H9 (cell line): ENCODE data around the gene KLHL13. TPM values are rescaled to one million over a fixed set of nuclear protein-coding genes. Genes with fewer than 3 reads are reported as not detected.

Experiments used
- DNase-seq: peaks from one replicate; pipeline ENCODE4 v3.0.0-alpha.2; 2017
- H2AFZ ChIP-seq: one replicate; pipeline ENCODE4 v1.6.1; 2013; ENCODE audit warnings: mild to moderate bottlenecking, low read length, control low read depth, moderate library complexity
- H2AK5ac ChIP-seq: 2 replicates; pipeline ENCODE4 v1.6.1; 2013; ENCODE audit warnings: low read length, control low read depth, mixed read lengths; ENCODE audit not compliant: insufficient read length
- H2BK120ac ChIP-seq: one replicate; pipeline ENCODE4 v1.6.1; 2013; ENCODE audit warnings: low read depth, mild to moderate bottlenecking, low read length, control low read depth, inconsistent platforms; ENCODE audit not compliant: poor library complexity, severe bottlenecking
- H2BK12ac ChIP-seq: 2 replicates; pipeline ENCODE4 v1.6.1; 2013; ENCODE audit warnings: low read length, control low read depth, mixed read lengths, low read depth; ENCODE audit not compliant: insufficient read length
- H2BK15ac ChIP-seq: 2 replicates; pipeline ENCODE4 v1.6.1; 2013; ENCODE audit warnings: low read depth, low read length, control low read depth
- H2BK20ac ChIP-seq: one replicate; pipeline ENCODE4 v1.6.1; 2013; ENCODE audit warnings: low read depth, mild to moderate bottlenecking, low read length, control low read depth, inconsistent platforms; ENCODE audit not compliant: poor library complexity, severe bottlenecking
- H2BK5ac ChIP-seq: 2 replicates; pipeline ENCODE4 v1.6.1; 2013; ENCODE audit warnings: low read length, control low read depth, mixed read lengths; ENCODE audit not compliant: insufficient read length
- H3K14ac ChIP-seq: 2 replicates; pipeline ENCODE4 v1.6.1; 2013; ENCODE audit warnings: low read length, control low read depth; ENCODE audit not compliant: insufficient read depth
- H3K18ac ChIP-seq: 2 replicates; pipeline ENCODE4 v1.6.1; 2013; ENCODE audit warnings: low read depth, mild to moderate bottlenecking, mixed read lengths, low read length, control low read depth; ENCODE audit not compliant: insufficient read length
- H3K23ac ChIP-seq: 2 replicates; pipeline ENCODE4 v1.6.1; 2013; ENCODE audit warnings: low read length, control low read depth, mixed read lengths, low read depth; ENCODE audit not compliant: insufficient read length
- H3K23me2 ChIP-seq: 2 replicates; pipeline ENCODE4 v1.6.1; 2013; ENCODE audit warnings: low read depth, mild to moderate bottlenecking, mixed read lengths, low read length, control low read depth; ENCODE audit not compliant: insufficient read length, poor library complexity, severe bottlenecking
- H3K27ac ChIP-seq: 2 replicates; pipeline ENCODE4 v1.5.1; 2013; ENCODE audit warnings: low read length, control low read depth, mixed read lengths, low read depth; ENCODE audit not compliant: insufficient read length
- H3K27me3 ChIP-seq: 2 replicates; pipeline ENCODE4 v1.6.1; 2013; ENCODE audit warnings: low read length, control low read depth, inconsistent platforms; ENCODE audit not compliant: insufficient read depth
- H3K4ac ChIP-seq: 2 replicates; pipeline ENCODE4 v1.6.1; 2013; ENCODE audit warnings: low read depth, mild to moderate bottlenecking, control low read depth, inconsistent platforms, low read length, moderate library complexity
- H3K4me1 ChIP-seq: 2 replicates; pipeline ENCODE4 v1.6.1; 2013; ENCODE audit warnings: low read length, control low read depth, inconsistent platforms; ENCODE audit not compliant: insufficient read depth
- H3K4me2 ChIP-seq: 2 replicates; pipeline ENCODE4 v1.6.1; 2013; ENCODE audit warnings: low read length, control low read depth, mixed read lengths; ENCODE audit not compliant: insufficient read length, insufficient read depth
- H3K56ac ChIP-seq: 2 replicates; pipeline ENCODE4 v1.6.1; 2013; ENCODE audit warnings: low read depth, mild to moderate bottlenecking, mixed read lengths, low read length, control low read depth; ENCODE audit not compliant: insufficient read length
- H3K79me1 ChIP-seq: 2 replicates; pipeline ENCODE4 v1.6.1; 2013; ENCODE audit warnings: low read depth, mild to moderate bottlenecking, moderate library complexity, low read length, control low read depth, inconsistent platforms; ENCODE audit not compliant: insufficient read depth, poor library complexity, severe bottlenecking
- H3K79me2 ChIP-seq: 2 replicates; pipeline ENCODE4 v1.6.1; 2013; ENCODE audit warnings: low read length, control low read depth, inconsistent platforms; ENCODE audit not compliant: insufficient read depth
- H3K9ac ChIP-seq: 2 replicates; pipeline ENCODE4 v1.6.1; 2013; ENCODE audit warnings: low read length, control low read depth, mixed read lengths; ENCODE audit not compliant: insufficient read length; ENCODE audit errors: extremely low read depth
- H3K9me3 ChIP-seq: one replicate; pipeline ENCODE4 v1.6.1; 2013; ENCODE audit warnings: low read depth, low read length, inconsistent platforms; ENCODE audit not compliant: control insufficient read depth
- H3T11ph ChIP-seq: one replicate; pipeline ENCODE4 v1.6.1; 2013; ENCODE audit warnings: mild to moderate bottlenecking, low read length, control low read depth, inconsistent platforms
- H4K20me1 ChIP-seq: one replicate; pipeline ENCODE4 v1.6.1; 2013; ENCODE audit not compliant: control insufficient read depth, insufficient read length, insufficient read depth
- H4K5ac ChIP-seq: 2 replicates; pipeline ENCODE4 v1.6.1; 2013; ENCODE audit warnings: low read depth, mild to moderate bottlenecking, mixed read lengths, low read length, control low read depth; ENCODE audit not compliant: insufficient read length
- H4K8ac ChIP-seq: replicated peaks from 2 replicates; pipeline ENCODE4 v1.6.1; 2013; ENCODE audit warnings: low read length, control low read depth, mixed read lengths, low read depth; ENCODE audit not compliant: insufficient read length
- H4K91ac ChIP-seq: 2 replicates; pipeline ENCODE4 v1.6.1; 2013; ENCODE audit warnings: low read depth, mild to moderate bottlenecking, moderate library complexity, mixed read lengths, low read length, control low read depth; ENCODE audit not compliant: insufficient read length
- H3K27ac Mint-ChIP-seq, 3 experiments: 2 replicates in 2 of 3; 3 replicates in 1 of 3; pipeline ENCODE4 v1.8.0; 2020 to 2021; ENCODE audit warnings: mixed read lengths in 3 of 3, mild to moderate bottlenecking in 1 of 3, moderate library complexity in 1 of 3
- H3K27me3 Mint-ChIP-seq: 2 replicates; pipeline ENCODE4 v1.8.0; 2021; ENCODE audit warnings: low read depth, mild to moderate bottlenecking, moderate library complexity, mixed read lengths
- H3K36me3 Mint-ChIP-seq, 3 experiments: 2 replicates in 2 of 3; 3 replicates in 1 of 3; pipeline ENCODE4 v1.8.0; 2020 to 2021; ENCODE audit warnings: low read depth in 3 of 3, mixed read lengths in 3 of 3; ENCODE audit not compliant: insufficient read depth in 1 of 3
- H3K4me1 Mint-ChIP-seq, 2 experiments: 2 replicates each; pipeline ENCODE4 v1.8.0; 2020; ENCODE audit warnings: mixed read lengths in 2 of 2
- H3K4me3 Mint-ChIP-seq, 2 experiments: 2 replicates in 1 of 2; 3 replicates in 1 of 2; pipeline ENCODE4 v1.8.0; 2020 to 2021; ENCODE audit warnings: mild to moderate bottlenecking in 2 of 2, mixed read lengths in 2 of 2, moderate library complexity in 1 of 2
- H3K9me3 Mint-ChIP-seq, 2 experiments: 2 replicates in 1 of 2; 3 replicates in 1 of 2; pipeline ENCODE4 v1.8.0; 2020; ENCODE audit warnings: mild to moderate bottlenecking in 2 of 2, mixed read lengths in 2 of 2, moderate library complexity in 1 of 2
- CTCF ChIP-seq: fragments of 200-600 bp; sonication (generic); conservative IDR thresholded peaks from 3 replicates; pipeline ENCODE4 v1.8.0; 2021; ENCODE audit warnings: antibody characterized with exemption, mild to moderate bottlenecking
- WGBS: extraction: QIAGEN DNeasy Blood & Tissue Kit; methylation state at CpG from one replicate; pipeline ENCODE4 v1.1.7; 2013; ENCODE audit warnings: missing lambda C conversion rate, low lambda C conversion rate, mixed read lengths; ENCODE audit not compliant: insufficient read length; ENCODE audit errors: extremely low coverage; 5-methylcytosine and 5-hydroxymethylcytosine counted together
- total RNA-seq: library from RNA; stranded (reverse); gene quantifications from 2 replicates; pipeline ENCODE4 v1.2.1, GENCODE V29; 2021

KLHL13 gene
- total RNA-seq, 1 experiment from 2014 or later: 4.1 TPM

DNA sequence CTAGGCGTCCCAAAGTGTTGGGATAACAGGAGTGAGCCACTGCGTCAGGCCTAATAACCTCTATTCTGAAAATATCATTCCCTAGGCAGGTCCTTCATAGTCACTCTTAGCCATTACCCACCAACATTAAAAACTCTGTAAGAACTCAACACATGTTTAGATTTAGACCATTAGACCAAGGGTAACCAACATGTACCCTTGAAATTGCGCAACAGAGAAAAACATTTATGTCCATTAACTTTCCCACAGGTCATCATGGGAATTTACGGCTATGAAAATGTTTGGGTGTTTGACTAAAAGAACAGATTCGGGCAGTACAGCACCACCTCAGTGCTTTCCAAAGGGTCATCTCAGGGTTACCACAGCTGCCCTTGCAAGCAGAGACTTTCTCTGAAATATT lies 7.5 kb downstream of the KLHL13 start:
- no peak for DNase-seq
- Histone ChIP-seq H2BK20ac (no peak overlapping the region), H3K18ac (no peak overlapping the region), H3T11ph (no peak overlapping the region), H4K8ac (no peak overlapping the region), H3K56ac (no peak overlapping the region), H2AK5ac (no peak overlapping the region), H3K27me3 (no peaks in the 10 kb centered on the region), H3K9me3 (no peaks in the 10 kb centered on the region), H4K20me1 (no peaks in the 10 kb centered on the region), H2BK15ac (no peak overlapping the region), H2BK12ac (no peak overlapping the region), H2BK5ac (no peak overlapping the region), H3K14ac (no peak overlapping the region), H3K23me2 (no peaks in the 10 kb centered on the region), H4K91ac (no peak overlapping the region), H4K5ac (no peak overlapping the region), H2BK120ac (no peak overlapping the region), H3K79me2 (no peaks in the 10 kb centered on the region), H3K79me1 (no peaks in the 10 kb centered on the region), H3K4me2 (no peak overlapping the region), H3K4ac (no peak overlapping the region), H2AFZ (no peak overlapping the region), H3K9ac (no peak overlapping the region), H3K27ac (no peak overlapping the region), H3K23ac (no peak overlapping the region), H3K4me1 (no peaks in the 10 kb centered on the region)
- H3K4me1 Mint-ChIP-seq: peaks cover 0 to 5% of the 10 kb centered on the region in 2 experiments; a peak in 1 of 4 replicates
- H3K36me3 Mint-ChIP-seq: no peaks in the 10 kb centered on the region; a peak in 1 of 7 replicates
- no peaks in the 10 kb centered on the region; the same call in 1 of the 2 replicates for H3K27me3 Mint-ChIP-seq
- WGBS: no CpG with 5 or more reads among the region's 5 CpGs
- no peak for TF ChIP-seq CTCF
- no peak overlapping the region; a peak in 1 of 7 replicates for H3K27ac Mint-ChIP-seq
- H3K9me3 Mint-ChIP-seq: peaks cover 3 to 55% of the 10 kb centered on the region in 2 experiments; a peak in 3 of 5 replicates
- no peak overlapping the region for H3K4me3 Mint-ChIP-seq
